Breast epithelium (tissue), 4 donors: Measurements from ENCODE around the gene CYP1B1. TPM values are rescaled to one million over a fixed set of nuclear protein-coding genes. Genes with fewer than 3 reads are reported as not detected.

Source experiments
- DNase-seq, 2 donors: peaks; one replicate each; pipeline ENCODE4 v3.0.0-alpha.2; 2019; ENCODE audit warnings: low spot score in 2 of 2
- H3K27ac ChIP-seq, 2 donors: fragments of 200-600 bp; sonication (generic) in 1 of 2; one replicate each; pipeline ENCODE4 v1.5.1; 2016 to 2019; ENCODE audit warnings: mild to moderate bottlenecking in 1 of 2
- H3K27me3 ChIP-seq, 2 donors: fragments of 200-600 bp; sonication (generic) in 1 of 2; one replicate each; pipeline versions ENCODE4 v1.5.1 to v1.6.0; 2017 to 2019; ENCODE audit warnings: control low read depth in 1 of 2, mild to moderate bottlenecking in 1 of 2
- H3K36me3 ChIP-seq: fragments of 200-600 bp; one replicate; pipeline ENCODE4 v1.5.1; 2019
- H3K4me1 ChIP-seq, 2 donors: fragments of 200-600 bp; sonication (generic); one replicate each; pipeline ENCODE4 v1.5.1; 2016 to 2019; ENCODE audit warnings: control low read depth in 1 of 2
- H3K4me3 ChIP-seq, 3 donors: fragments of 200-600 bp; sonication (generic); 1 replicate in 2 of 3; 2 replicates in 1 of 3; pipeline ENCODE4 v1.5.1; 2016 to 2019; ENCODE audit warnings: mild to moderate bottlenecking in 3 of 3, moderate library complexity in 2 of 3
- H3K9me3 ChIP-seq, 2 donors: fragments of 200-600 bp; sonication (generic) in 1 of 2; one replicate each; pipeline ENCODE4 v1.5.1; 2016 to 2019; ENCODE audit warnings: control low read depth in 1 of 2
- CTCF ChIP-seq, 3 donors: fragments of 450-650 bp; IDR thresholded peaks; one replicate each; pipeline ENCODE4 v1.5.1; 2016 to 2017; ENCODE audit warnings: antibody characterized with exemption in 3 of 3, mild to moderate bottlenecking in 3 of 3, moderate library complexity in 3 of 3
- POLR2A ChIP-seq: fragments of 450-650 bp; IDR thresholded peaks from one replicate; pipeline ENCODE4 v1.6.1; 2016; ENCODE audit warnings: antibody characterized with exemption, mild to moderate bottlenecking, moderate library complexity
- POLR2AphosphoS5 ChIP-seq, 3 donors: sonication (generic); formaldehyde crosslinking; IDR thresholded peaks; one replicate each; pipeline ENCODE4 v1.6.1; 2017; ENCODE audit warnings: antibody characterized with exemption in 3 of 3
- intact Hi-C: fragments of 100-400 bp; cut with DNase I; formaldehyde crosslinking; loops from one replicate; pipeline ENCODE4 v1.15.1; 2023; ENCODE audit warnings: low total_unique reads
- total RNA-seq, 3 donors: library from RNA; depleted of rRNA; stranded (reverse); fragments of >200 nt; gene quantifications; one replicate each; pipeline ENCODE4 v1.1.0, GENCODE V29; 2016

The CYP1B1 gene
- total RNA-seq, 3 donors from 2014 or later: 32.9 to 166 (median 39.0) TPM

- Histone ChIP-seq H3K9me3 (no peaks in the 10 kb centered on the region), H3K27me3 (no peaks in the 10 kb centered on the region), H3K36me3 (no peaks in the 10 kb centered on the region), H3K27ac (peak overlapping the region; percentile 62 to 86), H3K4me1 (peaks cover 12 to 18% of the 10 kb centered on the region in 2 donors), H3K4me3 (peak overlapping the region; percentile 21 to 42 (median 34))
- intact Hi-C loops: no loop called here
- TF ChIP-seq POLR2A (no peak), POLR2AphosphoS5 (IDR thresholded peaks at IDR 0.05) (no peak), CTCF (IDR thresholded peaks at IDR 0.05) (no peak)
- no peak for DNase-seq
Observed at GRCh38 chr2:38098421-38099098, 22.6 kb upstream of the CYP1B1 start.

GRCh38 chr2:38097988-38098385 lies 22.0 kb upstream of the CYP1B1 start:
- intact Hi-C loops: no loop called here
- no peak for DNase-seq
- no peaks in the 10 kb centered on the region for H3K9me3 ChIP-seq
- no peaks in the 10 kb centered on the region for H3K27me3 ChIP-seq
- TF ChIP-seq POLR2A (no peak), CTCF (IDR thresholded peaks at IDR 0.05) (no peak), POLR2AphosphoS5 (IDR thresholded peaks at IDR 0.05) (no peak)
- no peaks in the 10 kb centered on the region for H3K36me3 ChIP-seq
- H3K27ac ChIP-seq: peak overlapping the region; percentile 62 to 86
- H3K4me3 ChIP-seq: peak overlapping the region; percentile 21 to 42 (median 34)
- peaks cover 12 to 18% of the 10 kb centered on the region in 2 donors for H3K4me1 ChIP-seq

GRCh38 chr2:38097258-38097987 lies 21.5 kb upstream of the CYP1B1 start:
- H3K27ac ChIP-seq: peak overlapping the region; percentile 62 to 86
- TF ChIP-seq POLR2A: no peak
- TF ChIP-seq POLR2AphosphoS5 (IDR thresholded peaks at IDR 0.05): no peak
- TF ChIP-seq CTCF (IDR thresholded peaks at IDR 0.05): no peak
- no peak for DNase-seq
- no peaks in the 10 kb centered on the region for H3K9me3 ChIP-seq
- no peaks in the 10 kb centered on the region for H3K36me3 ChIP-seq
- no peaks in the 10 kb centered on the region for H3K27me3 ChIP-seq
- intact Hi-C loops: no loop called here
- peaks cover 12 to 18% of the 10 kb centered on the region in 2 donors for H3K4me1 ChIP-seq
- H3K4me3 ChIP-seq: no peak overlapping the region

GRCh38 chr2:38095996-38096861 lies 20.3 kb upstream of the CYP1B1 start:
- Histone ChIP-seq H3K27ac (peak overlapping the region; percentile 85 to 86), H3K4me1 (peaks cover 12 to 18% of the 10 kb centered on the region in 2 donors)

More at GRCh38 chr2:38095996-38096861, 20.3 kb upstream of the CYP1B1 start:
- Histone ChIP-seq H3K27me3 (no peaks in the 10 kb centered on the region), H3K9me3 (no peaks in the 10 kb centered on the region), H3K36me3 (no peaks in the 10 kb centered on the region), H3K4me3 (peak overlapping the region in 1 of 3 donors; percentile 46)
- TF ChIP-seq POLR2AphosphoS5 (IDR thresholded peaks at IDR 0.05) (peak in 2 of 3 donors; percentile 45 to 49), CTCF (IDR thresholded peaks at IDR 0.05) (no peak)
- intact Hi-C loops: no loop called here
- peak in 1 of 2 donors; percentile 63 for DNase-seq
